Neuronal stem cell (in vitro differentiated cells): ENCODE data around the gene METTL17.

Source experiments
- DNase-seq: peaks from one replicate; pipeline ENCODE4 v3.0.0-alpha.2; 2013; ENCODE audit warnings: low spot score
- H2AFZ ChIP-seq: one replicate; pipeline ENCODE4 v1.6.1; 2013; ENCODE audit warnings: mild to moderate bottlenecking, low read length, inconsistent platforms
- H2AK5ac ChIP-seq: 2 replicates; pipeline ENCODE4 v1.6.1; 2013; ENCODE audit warnings: low read depth, mild to moderate bottlenecking, inconsistent platforms, low read length, moderate library complexity, mixed read lengths
- H2BK120ac ChIP-seq: 2 replicates; pipeline ENCODE4 v1.6.1; 2013; ENCODE audit warnings: low read depth, mild to moderate bottlenecking, inconsistent platforms, low read length, moderate library complexity, mixed read lengths
- H2BK12ac ChIP-seq: one replicate; pipeline ENCODE4 v1.6.1; 2013; ENCODE audit warnings: low read length, inconsistent platforms
- H2BK15ac ChIP-seq: 2 replicates; pipeline ENCODE4 v1.6.1; 2013; ENCODE audit warnings: mild to moderate bottlenecking, low read length, inconsistent platforms, mixed read lengths
- H2BK5ac ChIP-seq: one replicate; pipeline ENCODE4 v1.6.1; 2013; ENCODE audit warnings: inconsistent platforms, mild to moderate bottlenecking, low read length, moderate library complexity
- H3K14ac ChIP-seq: one replicate; pipeline ENCODE4 v1.6.1; 2013; ENCODE audit warnings: low read length, inconsistent platforms
- H3K18ac ChIP-seq: 2 replicates; pipeline ENCODE4 v1.6.1; 2013; ENCODE audit warnings: low read length, inconsistent platforms
- H3K23ac ChIP-seq: 2 replicates; pipeline ENCODE4 v1.6.1; 2013; ENCODE audit warnings: low read depth, mild to moderate bottlenecking, mixed read lengths, low read length, inconsistent platforms; ENCODE audit not compliant: poor library complexity
- H3K27ac ChIP-seq: replicated peaks from 3 replicates; pipeline ENCODE4 v1.5.1; 2013; ENCODE audit warnings: low read length, inconsistent platforms
- H3K27me3 ChIP-seq, 3 experiments: 2 replicates each; pipeline ENCODE4 v1.6.1; 2013; ENCODE audit warnings: low read length in 3 of 3, mild to moderate bottlenecking in 2 of 3, inconsistent platforms in 1 of 3, low read depth in 1 of 3, mixed read lengths in 1 of 3, moderate library complexity in 1 of 3; ENCODE audit not compliant: control insufficient read depth in 3 of 3, insufficient read depth in 3 of 3
- H3K36me3 ChIP-seq, 2 donors: replicated peaks in 1 of 2; 2 replicates each; pipeline ENCODE4 v1.6.1; 2013; ENCODE audit warnings: low read length in 2 of 2; ENCODE audit not compliant: control insufficient read depth in 2 of 2, insufficient read depth in 2 of 2
- H3K4ac ChIP-seq: 2 replicates; pipeline ENCODE4 v1.6.1; 2013; ENCODE audit warnings: inconsistent platforms, mild to moderate bottlenecking, low read length, moderate library complexity
- H3K4me1 ChIP-seq, 2 donors: 1 replicate in 1 of 2; 2 replicates in 1 of 2; pipeline ENCODE4 v1.6.1; 2013; ENCODE audit warnings: low read length in 2 of 2, low read depth in 1 of 2; ENCODE audit not compliant: control insufficient read depth in 2 of 2, insufficient read depth in 1 of 2
- H3K4me2 ChIP-seq: one replicate; pipeline ENCODE4 v1.6.1; 2013; ENCODE audit warnings: mild to moderate bottlenecking, low read length, inconsistent platforms; ENCODE audit not compliant: insufficient read depth, poor library complexity, severe bottlenecking
- H3K4me3 ChIP-seq, 2 donors: 2 replicates each; pipeline ENCODE4 v1.5.1; 2013; ENCODE audit warnings: low read length in 2 of 2, mild to moderate bottlenecking in 2 of 2, inconsistent platforms in 1 of 2, moderate library complexity in 1 of 2
- H3K79me1 ChIP-seq: one replicate; pipeline ENCODE4 v1.6.1; 2013; ENCODE audit warnings: low read depth, mild to moderate bottlenecking, inconsistent platforms, low read length, moderate library complexity
- H3K9ac ChIP-seq: one replicate; pipeline ENCODE4 v1.6.1; 2013; ENCODE audit warnings: mild to moderate bottlenecking, low read depth, low read length, inconsistent platforms; ENCODE audit not compliant: poor library complexity
- H3K9me3 ChIP-seq, 2 donors: replicated peaks in 1 of 2; 2 replicates each; pipeline versions ENCODE3 to v1.6.1; 2013; ENCODE audit warnings: low read length in 2 of 2, mild to moderate bottlenecking in 2 of 2, inconsistent platforms in 1 of 2, low read depth in 1 of 2, mixed read lengths in 1 of 2, moderate library complexity in 1 of 2; ENCODE audit not compliant: control insufficient read depth in 2 of 2, insufficient read depth in 1 of 2
- H4K8ac ChIP-seq: one replicate; pipeline ENCODE4 v1.6.1; 2013; ENCODE audit warnings: low read depth, mild to moderate bottlenecking, inconsistent platforms, low read length, moderate library complexity
- H4K91ac ChIP-seq: one replicate; pipeline ENCODE4 v1.6.1; 2013; ENCODE audit warnings: low read length, low read depth, mild to moderate bottlenecking, inconsistent platforms; ENCODE audit not compliant: poor library complexity
- WGBS, 2 donors: extraction: QIAGEN DNeasy Blood & Tissue Kit; methylation state at CpG; one replicate each; pipeline ENCODE4 v1.1.7; 2013; ENCODE audit warnings: missing lambda C conversion rate in 2 of 2, mixed read lengths in 1 of 2; ENCODE audit not compliant: insufficient read length in 2 of 2, insufficient replicate concordance in 1 of 2; ENCODE audit errors: extremely low coverage in 2 of 2; 5-methylcytosine and 5-hydroxymethylcytosine counted together

Gene METTL17

GRCh38 chr14:20998674-20999366, 9.0 kb downstream of the METTL17 start, which contains the start of gene SLC39A2:
Gene SLC39A2 (plus strand): TSS chr14:20999293. CDS start chr14:20999447, 154 bp downstream.
- Histone ChIP-seq H3K27ac (no peak within 1 kb of the TSS), H3K4ac (no peak within 1 kb of the TSS), H4K91ac (no peak within 1 kb of the TSS), H3K14ac (no peak within 1 kb of the TSS), H3K79me1 (no peaks in the 10 kb centered on the region), H2AFZ (no peak within 1 kb of the TSS), H3K18ac (no peak within 1 kb of the TSS), H2BK5ac (no peak within 1 kb of the TSS), H2BK15ac (no peak within 1 kb of the TSS), H3K9me3 (no peaks in the 10 kb centered on the region), H3K36me3 (peaks cover 21 to 41% of the 10 kb centered on the region in 2 donors), H2BK120ac (no peak within 1 kb of the TSS), H3K9ac (no peak within 1 kb of the TSS), H3K4me1 (peaks cover 0 to under 1% of the 10 kb centered on the region in 2 donors), H3K4me3 (no peak within 1 kb of the TSS), H3K23ac (no peak within 1 kb of the TSS), H2BK12ac (no peak within 1 kb of the TSS), H3K27me3 (no peaks in the 10 kb centered on the region), H4K8ac (no peak within 1 kb of the TSS), H2AK5ac (no peak within 1 kb of the TSS), H3K4me2 (no peak within 1 kb of the TSS)
- no peak for DNase-seq
- no CpG with 5 or more reads among the region's 6 CpGs for WGBS, 2 donors

GRCh38 chr14:20999591-20999990, 9.8 kb downstream of the METTL17 start:
- Histone ChIP-seq H2AFZ (no peak overlapping the region), H2BK15ac (no peak overlapping the region), H4K91ac (no peak overlapping the region), H3K14ac (no peak overlapping the region), H3K4me3 (no peak overlapping the region), H3K23ac (no peak overlapping the region), H3K27me3 (no peaks in the 10 kb centered on the region), H2AK5ac (no peak overlapping the region), H3K4me1 (peaks cover 0 to 4% of the 10 kb centered on the region in 2 donors), H2BK5ac (no peak overlapping the region), H3K4ac (no peak overlapping the region), H2BK120ac (no peak overlapping the region), H3K36me3 (peaks cover 17 to 34% of the 10 kb centered on the region in 2 donors), H2BK12ac (no peak overlapping the region), H3K9ac (no peak overlapping the region), H3K27ac (no peak overlapping the region), H3K79me1 (no peaks in the 10 kb centered on the region), H3K4me2 (no peak overlapping the region), H3K18ac (no peak overlapping the region), H3K9me3 (no peaks in the 10 kb centered on the region), H4K8ac (no peak overlapping the region)
- no CpG with 5 or more reads among the region's 4 CpGs for WGBS, 2 donors
- no peak for DNase-seq

- no peaks in the 10 kb centered on the region for H3K79me1 ChIP-seq
- H3K4me3 ChIP-seq: peak overlapping the region in 1 of 2 donors; percentile 4
- DNase-seq: no peak
Measured at GRCh38 chr14:21001218-21001617, 11.4 kb downstream of the METTL17 start.

GRCh38 chr14:21003788-21004346, 14.1 kb downstream of the METTL17 start:
- H3K4me3 ChIP-seq: no peak overlapping the region
- no peaks in the 10 kb centered on the region for H3K36me3 ChIP-seq
- peak overlapping the region; percentile 34 for H2BK15ac ChIP-seq
- H2BK12ac ChIP-seq: no peak overlapping the region
- H2BK120ac ChIP-seq: no peak overlapping the region
- no peak overlapping the region for H4K8ac ChIP-seq
- H3K9me3 ChIP-seq: no peaks in the 10 kb centered on the region
- H3K9ac ChIP-seq: no peak overlapping the region
- peak overlapping the region; percentile 56 for H3K4ac ChIP-seq
- H4K91ac ChIP-seq: no peak overlapping the region
- peaks cover 0 to 5% of the 10 kb centered on the region in 2 donors for H3K4me1 ChIP-seq
- DNase-seq: no peak
- no peak overlapping the region for H3K14ac ChIP-seq
- WGBS, 2 donors: no CpG with 5 or more reads among the region's 14 CpGs
- H2AK5ac ChIP-seq: no peak overlapping the region
- H3K23ac ChIP-seq: no peak overlapping the region
- H3K79me1 ChIP-seq: no peaks in the 10 kb centered on the region
- no peak overlapping the region for H3K4me2 ChIP-seq
- no peaks in the 10 kb centered on the region for H3K27me3 ChIP-seq
- no peak overlapping the region for H2BK5ac ChIP-seq
- no peak overlapping the region for H3K27ac ChIP-seq
- H2AFZ ChIP-seq: peak overlapping the region; percentile 69
- H3K18ac ChIP-seq: peak overlapping the region; percentile 36

More at GRCh38 chr14:21001218-21001617, 11.4 kb downstream of the METTL17 start:
- Histone ChIP-seq H2BK120ac (no peak overlapping the region), H3K36me3 (peaks cover 4 to 17% of the 10 kb centered on the region in 2 donors), H3K14ac (no peak overlapping the region), H3K4me2 (no peak overlapping the region), H3K9me3 (no peaks in the 10 kb centered on the region), H3K9ac (no peak overlapping the region), H3K18ac (no peak overlapping the region), H2BK12ac (no peak overlapping the region), H2AFZ (no peak overlapping the region), H3K27ac (no peak overlapping the region), H3K27me3 (no peaks in the 10 kb centered on the region), H2BK15ac (no peak overlapping the region), H4K8ac (no peak overlapping the region), H3K23ac (no peak overlapping the region), H3K4me1 (peaks cover 0 to 4% of the 10 kb centered on the region in 2 donors), H2BK5ac (no peak overlapping the region), H2AK5ac (no peak overlapping the region), H3K4ac (no peak overlapping the region), H4K91ac (no peak overlapping the region)
- no CpG with 5 or more reads among the region's 7 CpGs for WGBS, 2 donors
